KMS-11 (cell line): ENCODE results near the gene FBLIM1.

Experiments used
- H2AFZ ChIP-seq: fragments of 200-600 bp; sonication (generic); 2 replicates; pipeline ENCODE4 v1.6.1; 2016; ENCODE audit warnings: antibody characterized with exemption, mixed run types, low read depth
- H3K27ac ChIP-seq: fragments of 200-600 bp; sonication (generic); 2 replicates; pipeline ENCODE4 v1.6.1; 2016; ENCODE audit warnings: mild to moderate bottlenecking, mixed run types
- H3K27me3 ChIP-seq: fragments of 200-600 bp; sonication (generic); 2 replicates; pipeline ENCODE4 v1.6.1; 2017; ENCODE audit warnings: mild to moderate bottlenecking, low read depth, mixed run types, moderate library complexity; ENCODE audit not compliant: insufficient read depth
- H3K36me3 ChIP-seq: fragments of 200-600 bp; sonication (generic); 2 replicates; pipeline ENCODE4 v1.6.1; 2017; ENCODE audit warnings: mild to moderate bottlenecking, mixed run types; ENCODE audit not compliant: insufficient read depth
- H3K4me1 ChIP-seq: fragments of 200-600 bp; sonication (generic); 2 replicates; pipeline ENCODE4 v1.6.1; 2016; ENCODE audit warnings: mild to moderate bottlenecking, low read depth, mixed run types; ENCODE audit not compliant: poor library complexity, severe bottlenecking
- H3K4me2 ChIP-seq: fragments of 200-600 bp; sonication (generic); 2 replicates; pipeline ENCODE4 v1.7.0; 2016; ENCODE audit warnings: mild to moderate bottlenecking, mixed run types
- H3K4me3 ChIP-seq: fragments of 200-600 bp; sonication (generic); IDR thresholded peaks from 2 replicates; pipeline ENCODE4 v1.6.1; 2017; ENCODE audit warnings: low read depth, low read length, mixed read lengths; ENCODE audit not compliant: insufficient read depth
- H3K79me2 ChIP-seq: fragments of 200-600 bp; sonication (generic); 2 replicates; pipeline ENCODE4 v1.6.1; 2016; ENCODE audit warnings: low read depth, mixed run types; ENCODE audit not compliant: insufficient read depth
- H3K9ac ChIP-seq: fragments of 200-600 bp; sonication (generic); 2 replicates; pipeline ENCODE4 v1.6.1; 2016; ENCODE audit warnings: mild to moderate bottlenecking, mixed run types
- H4K20me1 ChIP-seq: fragments of 200-600 bp; sonication (generic); 2 replicates; pipeline ENCODE4 v1.6.1; 2016; ENCODE audit warnings: mild to moderate bottlenecking, mixed run types; ENCODE audit not compliant: insufficient read depth
- TF ChIP-seq, protein P1 (sequence below): fragments of 200-600 bp; sonication (generic); conservative IDR thresholded peaks from 2 replicates; pipeline ENCODE4 v1.6.1; 2017; ENCODE audit warnings: low read depth, mild to moderate bottlenecking, antibody characterized with exemption, low read length, moderate library complexity, mixed read lengths

Gene FBLIM1

DNA sequence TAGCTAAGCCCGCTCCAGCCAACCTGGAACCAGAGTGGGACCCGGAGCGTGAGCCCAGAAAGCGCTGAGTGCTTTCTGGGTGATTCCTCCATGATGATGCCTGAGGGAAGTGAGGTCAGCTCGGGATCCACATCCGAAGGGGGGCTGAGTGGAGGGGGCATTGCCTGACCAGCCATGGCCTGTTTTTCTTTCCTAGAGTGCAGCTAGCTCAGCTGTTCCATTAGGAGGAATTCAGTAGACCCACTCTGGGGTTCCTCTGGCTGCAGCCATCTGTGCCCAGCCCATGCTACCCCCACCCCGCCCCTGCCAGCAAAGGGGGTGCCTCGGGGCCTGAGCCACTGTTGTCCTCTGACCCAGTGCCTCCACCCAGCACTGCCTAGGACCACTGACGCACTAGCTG, 32.1 kb upstream of the FBLIM1 start:
- Histone ChIP-seq H2AFZ (no peak overlapping the region), H3K27ac (no peak overlapping the region), H3K4me1 (no peaks in the 10 kb centered on the region), H3K36me3 (0 out of 2 replicates have a peak, but pooled peaks cover 4% of the 10 kb centered on the region), H4K20me1 (no peaks in the 10 kb centered on the region), H3K4me3 (no peak overlapping the region), H3K9ac (no peak overlapping the region), H3K27me3 (no peaks in the 10 kb centered on the region), H3K4me2 (no peak overlapping the region), H3K79me2 (no peaks in the 10 kb centered on the region)
- TF ChIP-seq, protein P1, sequence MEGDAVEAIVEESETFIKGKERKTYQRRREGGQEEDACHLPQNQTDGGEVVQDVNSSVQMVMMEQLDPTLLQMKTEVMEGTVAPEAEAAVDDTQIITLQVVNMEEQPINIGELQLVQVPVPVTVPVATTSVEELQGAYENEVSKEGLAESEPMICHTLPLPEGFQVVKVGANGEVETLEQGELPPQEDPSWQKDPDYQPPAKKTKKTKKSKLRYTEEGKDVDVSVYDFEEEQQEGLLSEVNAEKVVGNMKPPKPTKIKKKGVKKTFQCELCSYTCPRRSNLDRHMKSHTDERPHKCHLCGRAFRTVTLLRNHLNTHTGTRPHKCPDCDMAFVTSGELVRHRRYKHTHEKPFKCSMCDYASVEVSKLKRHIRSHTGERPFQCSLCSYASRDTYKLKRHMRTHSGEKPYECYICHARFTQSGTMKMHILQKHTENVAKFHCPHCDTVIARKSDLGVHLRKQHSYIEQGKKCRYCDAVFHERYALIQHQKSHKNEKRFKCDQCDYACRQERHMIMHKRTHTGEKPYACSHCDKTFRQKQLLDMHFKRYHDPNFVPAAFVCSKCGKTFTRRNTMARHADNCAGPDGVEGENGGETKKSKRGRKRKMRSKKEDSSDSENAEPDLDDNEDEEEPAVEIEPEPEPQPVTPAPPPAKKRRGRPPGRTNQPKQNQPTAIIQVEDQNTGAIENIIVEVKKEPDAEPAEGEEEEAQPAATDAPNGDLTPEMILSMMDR: no peak

DNA sequence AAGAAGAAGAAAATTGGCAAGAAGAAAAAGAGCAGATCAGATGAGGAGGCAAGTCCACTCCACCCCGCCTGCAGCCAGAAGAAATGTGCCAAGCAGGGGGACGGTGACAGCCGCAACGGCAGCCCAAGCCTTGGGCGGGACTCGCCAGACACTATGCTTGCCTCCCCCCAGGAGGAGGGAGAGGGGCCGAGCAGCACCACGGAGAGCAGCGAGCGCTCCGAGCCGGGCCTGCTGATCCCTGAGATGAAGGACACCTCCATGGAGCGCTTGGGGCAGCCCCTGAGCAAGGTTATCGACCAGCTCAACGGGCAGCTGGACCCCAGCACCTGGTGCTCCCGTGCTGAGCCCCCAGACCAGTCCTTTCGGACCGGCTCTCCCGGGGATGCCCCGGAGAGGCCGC, 31.6 kb upstream of the FBLIM1 start:
- H4K20me1 ChIP-seq: no peaks in the 10 kb centered on the region
- H3K27me3 ChIP-seq: no peaks in the 10 kb centered on the region
- no peak overlapping the region for H2AFZ ChIP-seq
- H3K4me3 ChIP-seq: no peak overlapping the region
- no peak overlapping the region for H3K9ac ChIP-seq
- H3K4me2 ChIP-seq: no peak overlapping the region
- H3K36me3 ChIP-seq: 0 out of 2 replicates have a peak, but pooled peaks cover 4% of the 10 kb centered on the region
- no peak overlapping the region for H3K27ac ChIP-seq
- TF ChIP-seq, protein P1: no peak
- no peaks in the 10 kb centered on the region for H3K4me1 ChIP-seq
- no peaks in the 10 kb centered on the region for H3K79me2 ChIP-seq

DNA sequence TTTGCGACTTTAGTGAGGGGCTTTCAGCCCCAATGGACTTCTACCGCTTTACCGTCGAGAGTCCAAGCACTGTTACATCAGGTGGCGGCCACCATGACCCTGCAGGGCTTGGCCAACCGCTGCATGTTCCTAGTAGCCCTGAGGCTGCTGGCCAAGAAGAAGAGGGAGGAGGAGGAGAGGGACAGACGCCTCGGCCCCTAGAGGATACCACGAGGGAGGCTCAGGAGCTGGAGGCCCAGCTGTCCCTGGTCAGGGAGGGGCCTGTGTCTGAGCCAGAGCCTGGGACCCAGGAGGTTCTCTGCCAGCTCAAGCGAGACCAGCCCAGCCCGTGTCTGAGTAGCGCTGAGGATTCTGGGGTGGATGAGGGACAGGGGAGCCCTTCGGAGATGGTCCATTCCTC, 31.2 kb upstream of the FBLIM1 start:
- Histone ChIP-seq H3K4me3 (no peak overlapping the region), H3K27me3 (no peaks in the 10 kb centered on the region), H3K79me2 (no peaks in the 10 kb centered on the region), H3K27ac (no peak overlapping the region), H4K20me1 (no peaks in the 10 kb centered on the region), H3K4me1 (no peaks in the 10 kb centered on the region), H3K4me2 (no peak overlapping the region), H3K36me3 (0 out of 2 replicates have a peak, but pooled peaks cover 4% of the 10 kb centered on the region), H3K9ac (no peak overlapping the region), H2AFZ (no peak overlapping the region)
- TF ChIP-seq, protein P1: no peak

DNA sequence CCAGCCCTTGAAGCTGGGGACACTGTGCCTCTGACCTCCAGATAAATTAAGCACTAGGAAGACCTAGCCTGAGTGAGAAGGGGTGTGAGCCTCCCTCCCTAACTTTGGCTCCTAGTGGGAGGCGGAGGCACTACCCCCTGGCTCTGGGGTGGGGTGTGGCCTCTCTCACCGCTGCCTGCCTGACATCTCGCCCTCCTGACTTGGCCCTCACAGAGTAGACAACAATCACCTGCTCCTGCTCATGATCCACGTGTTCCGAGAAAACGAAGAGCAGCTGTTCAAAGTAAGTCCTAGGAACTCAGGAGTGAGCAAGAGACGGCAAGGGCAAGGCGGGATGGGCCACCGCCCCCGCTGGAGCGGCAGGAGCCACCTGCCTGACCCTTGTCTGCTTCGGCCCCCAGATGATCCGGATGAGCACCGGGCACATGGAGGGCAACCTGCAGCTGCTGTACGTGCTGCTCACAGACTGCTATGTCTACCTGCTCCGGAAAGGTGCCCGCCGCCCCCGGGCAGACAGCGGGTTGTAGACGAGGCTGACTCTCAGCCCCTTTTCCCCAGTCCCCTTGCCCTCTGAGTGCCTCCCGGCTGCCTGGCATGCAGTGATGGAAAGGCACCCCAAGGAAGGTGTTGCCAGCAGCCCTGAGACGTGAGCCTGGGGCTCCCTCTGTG, 30.6 kb upstream of the FBLIM1 start:
- no peaks in the 10 kb centered on the region for H3K79me2 ChIP-seq
- no peaks in the 10 kb centered on the region for H3K27me3 ChIP-seq
- no peaks in the 10 kb centered on the region for H3K4me1 ChIP-seq
- H4K20me1 ChIP-seq: no peaks in the 10 kb centered on the region
- TF ChIP-seq, protein P1: no peak
- no peak overlapping the region for H3K9ac ChIP-seq
- H2AFZ ChIP-seq: no peak overlapping the region
- 0 out of 2 replicates have a peak, but pooled peaks cover 4% of the 10 kb centered on the region for H3K36me3 ChIP-seq
- H3K4me2 ChIP-seq: no peak overlapping the region
- no peak overlapping the region for H3K27ac ChIP-seq
- H3K4me3 ChIP-seq: no peak overlapping the region
